H9 (cell line): Measurements from ENCODE around the gene PUS3. TPM values are rescaled to one million over a fixed set of nuclear protein-coding genes. Genes with fewer than 3 reads are reported as not detected.

Experiments
- DNase-seq: peaks from one replicate; pipeline ENCODE4 v3.0.0-alpha.2; 2017
- H2AFZ ChIP-seq: one replicate; pipeline ENCODE4 v1.6.1; 2013; ENCODE audit warnings: mild to moderate bottlenecking, low read length, control low read depth, moderate library complexity
- H2AK5ac ChIP-seq: 2 replicates; pipeline ENCODE4 v1.6.1; 2013; ENCODE audit warnings: low read length, control low read depth, mixed read lengths; ENCODE audit not compliant: insufficient read length
- H2BK120ac ChIP-seq: one replicate; pipeline ENCODE4 v1.6.1; 2013; ENCODE audit warnings: low read depth, mild to moderate bottlenecking, low read length, control low read depth, inconsistent platforms; ENCODE audit not compliant: poor library complexity, severe bottlenecking
- H2BK12ac ChIP-seq: 2 replicates; pipeline ENCODE4 v1.6.1; 2013; ENCODE audit warnings: low read length, control low read depth, mixed read lengths, low read depth; ENCODE audit not compliant: insufficient read length
- H2BK15ac ChIP-seq: 2 replicates; pipeline ENCODE4 v1.6.1; 2013; ENCODE audit warnings: low read depth, low read length, control low read depth
- H2BK20ac ChIP-seq: one replicate; pipeline ENCODE4 v1.6.1; 2013; ENCODE audit warnings: low read depth, mild to moderate bottlenecking, low read length, control low read depth, inconsistent platforms; ENCODE audit not compliant: poor library complexity, severe bottlenecking
- H2BK5ac ChIP-seq: 2 replicates; pipeline ENCODE4 v1.6.1; 2013; ENCODE audit warnings: low read length, control low read depth, mixed read lengths; ENCODE audit not compliant: insufficient read length
- H3K14ac ChIP-seq: 2 replicates; pipeline ENCODE4 v1.6.1; 2013; ENCODE audit warnings: low read length, control low read depth; ENCODE audit not compliant: insufficient read depth
- H3K18ac ChIP-seq: 2 replicates; pipeline ENCODE4 v1.6.1; 2013; ENCODE audit warnings: low read depth, mild to moderate bottlenecking, mixed read lengths, low read length, control low read depth; ENCODE audit not compliant: insufficient read length
- H3K23ac ChIP-seq: 2 replicates; pipeline ENCODE4 v1.6.1; 2013; ENCODE audit warnings: low read length, control low read depth, mixed read lengths, low read depth; ENCODE audit not compliant: insufficient read length
- H3K23me2 ChIP-seq: 2 replicates; pipeline ENCODE4 v1.6.1; 2013; ENCODE audit warnings: low read depth, mild to moderate bottlenecking, mixed read lengths, low read length, control low read depth; ENCODE audit not compliant: insufficient read length, poor library complexity, severe bottlenecking
- H3K27ac ChIP-seq: 2 replicates; pipeline ENCODE4 v1.5.1; 2013; ENCODE audit warnings: low read length, control low read depth, mixed read lengths, low read depth; ENCODE audit not compliant: insufficient read length
- H3K27me3 ChIP-seq: 2 replicates; pipeline ENCODE4 v1.6.1; 2013; ENCODE audit warnings: low read length, control low read depth, inconsistent platforms; ENCODE audit not compliant: insufficient read depth
- H3K4ac ChIP-seq: 2 replicates; pipeline ENCODE4 v1.6.1; 2013; ENCODE audit warnings: low read depth, mild to moderate bottlenecking, control low read depth, inconsistent platforms, low read length, moderate library complexity
- H3K4me1 ChIP-seq: 2 replicates; pipeline ENCODE4 v1.6.1; 2013; ENCODE audit warnings: low read length, control low read depth, inconsistent platforms; ENCODE audit not compliant: insufficient read depth
- H3K4me2 ChIP-seq: 2 replicates; pipeline ENCODE4 v1.6.1; 2013; ENCODE audit warnings: low read length, control low read depth, mixed read lengths; ENCODE audit not compliant: insufficient read length, insufficient read depth
- H3K56ac ChIP-seq: 2 replicates; pipeline ENCODE4 v1.6.1; 2013; ENCODE audit warnings: low read depth, mild to moderate bottlenecking, mixed read lengths, low read length, control low read depth; ENCODE audit not compliant: insufficient read length
- H3K79me1 ChIP-seq: 2 replicates; pipeline ENCODE4 v1.6.1; 2013; ENCODE audit warnings: low read depth, mild to moderate bottlenecking, moderate library complexity, low read length, control low read depth, inconsistent platforms; ENCODE audit not compliant: insufficient read depth, poor library complexity, severe bottlenecking
- H3K79me2 ChIP-seq: 2 replicates; pipeline ENCODE4 v1.6.1; 2013; ENCODE audit warnings: low read length, control low read depth, inconsistent platforms; ENCODE audit not compliant: insufficient read depth
- H3K9ac ChIP-seq: 2 replicates; pipeline ENCODE4 v1.6.1; 2013; ENCODE audit warnings: low read length, control low read depth, mixed read lengths; ENCODE audit not compliant: insufficient read length; ENCODE audit errors: extremely low read depth
- H3K9me3 ChIP-seq: one replicate; pipeline ENCODE4 v1.6.1; 2013; ENCODE audit warnings: low read depth, low read length, inconsistent platforms; ENCODE audit not compliant: control insufficient read depth
- H3T11ph ChIP-seq: one replicate; pipeline ENCODE4 v1.6.1; 2013; ENCODE audit warnings: mild to moderate bottlenecking, low read length, control low read depth, inconsistent platforms
- H4K20me1 ChIP-seq: one replicate; pipeline ENCODE4 v1.6.1; 2013; ENCODE audit not compliant: control insufficient read depth, insufficient read length, insufficient read depth
- H4K5ac ChIP-seq: 2 replicates; pipeline ENCODE4 v1.6.1; 2013; ENCODE audit warnings: low read depth, mild to moderate bottlenecking, mixed read lengths, low read length, control low read depth; ENCODE audit not compliant: insufficient read length
- H4K8ac ChIP-seq: replicated peaks from 2 replicates; pipeline ENCODE4 v1.6.1; 2013; ENCODE audit warnings: low read length, control low read depth, mixed read lengths, low read depth; ENCODE audit not compliant: insufficient read length
- H4K91ac ChIP-seq: 2 replicates; pipeline ENCODE4 v1.6.1; 2013; ENCODE audit warnings: low read depth, mild to moderate bottlenecking, moderate library complexity, mixed read lengths, low read length, control low read depth; ENCODE audit not compliant: insufficient read length
- H3K27ac Mint-ChIP-seq, 3 experiments: 2 replicates in 2 of 3; 3 replicates in 1 of 3; pipeline ENCODE4 v1.8.0; 2020 to 2021; ENCODE audit warnings: mixed read lengths in 3 of 3, mild to moderate bottlenecking in 1 of 3, moderate library complexity in 1 of 3
- H3K27me3 Mint-ChIP-seq: 2 replicates; pipeline ENCODE4 v1.8.0; 2021; ENCODE audit warnings: low read depth, mild to moderate bottlenecking, moderate library complexity, mixed read lengths
- H3K36me3 Mint-ChIP-seq, 3 experiments: 2 replicates in 2 of 3; 3 replicates in 1 of 3; pipeline ENCODE4 v1.8.0; 2020 to 2021; ENCODE audit warnings: low read depth in 3 of 3, mixed read lengths in 3 of 3; ENCODE audit not compliant: insufficient read depth in 1 of 3
- H3K4me1 Mint-ChIP-seq, 2 experiments: 2 replicates each; pipeline ENCODE4 v1.8.0; 2020; ENCODE audit warnings: mixed read lengths in 2 of 2
- H3K4me3 Mint-ChIP-seq, 2 experiments: 2 replicates in 1 of 2; 3 replicates in 1 of 2; pipeline ENCODE4 v1.8.0; 2020 to 2021; ENCODE audit warnings: mild to moderate bottlenecking in 2 of 2, mixed read lengths in 2 of 2, moderate library complexity in 1 of 2
- H3K9me3 Mint-ChIP-seq, 2 experiments: 2 replicates in 1 of 2; 3 replicates in 1 of 2; pipeline ENCODE4 v1.8.0; 2020; ENCODE audit warnings: mild to moderate bottlenecking in 2 of 2, mixed read lengths in 2 of 2, moderate library complexity in 1 of 2
- WGBS: extraction: QIAGEN DNeasy Blood & Tissue Kit; methylation state at CpG from one replicate; pipeline ENCODE4 v1.1.7; 2013; ENCODE audit warnings: missing lambda C conversion rate, low lambda C conversion rate, mixed read lengths; ENCODE audit not compliant: insufficient read length; ENCODE audit errors: extremely low coverage; 5-methylcytosine and 5-hydroxymethylcytosine counted together
- total RNA-seq: library from RNA; stranded (reverse); gene quantifications from 2 replicates; pipeline ENCODE4 v1.2.1, GENCODE V29; 2021
- TF ChIP-seq, protein P1 (sequence below): fragments of 200-600 bp; sonication (generic); conservative IDR thresholded peaks from 3 replicates; pipeline ENCODE4 v1.8.0; 2021; ENCODE audit warnings: antibody characterized with exemption, mild to moderate bottlenecking

The PUS3 gene
- total RNA-seq, 1 experiment from 2014 or later: 20.0 TPM

DNA sequence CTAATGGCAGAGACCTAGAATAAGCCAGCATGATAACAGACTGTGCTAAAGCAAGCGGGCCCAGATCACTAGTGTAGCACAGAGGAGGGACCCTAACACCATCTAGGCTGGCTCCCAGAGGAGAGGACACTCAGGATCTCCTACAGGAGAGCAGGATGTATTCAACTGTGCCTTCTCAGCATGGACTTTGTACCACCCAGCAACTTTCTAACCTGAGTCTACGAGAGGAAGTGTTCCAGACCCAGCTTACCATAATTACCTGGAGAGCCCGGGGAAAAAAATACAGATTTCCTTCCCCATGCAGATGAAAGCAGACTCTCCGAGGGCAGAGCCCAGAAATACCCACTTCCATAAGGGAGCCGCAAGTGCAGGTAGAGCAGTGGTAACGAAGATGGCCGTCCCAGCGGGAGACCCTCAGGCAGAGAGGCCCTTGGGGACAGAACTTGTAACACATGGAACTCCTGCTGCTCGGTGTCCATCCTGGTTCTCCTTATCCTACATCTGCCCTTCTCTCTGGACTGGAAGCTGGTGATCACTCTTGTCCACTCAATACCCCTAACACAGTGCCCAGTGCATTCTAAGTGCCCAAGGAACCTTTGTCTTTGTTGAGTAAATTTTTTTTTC, 21.5 kb upstream of the PUS3 start:
- Histone ChIP-seq H3K9me3 (no peaks in the 10 kb centered on the region), H3K23ac (no peak overlapping the region), H3K4me2 (no peak overlapping the region), H3K79me1 (no peaks in the 10 kb centered on the region), H3K23me2 (no peaks in the 10 kb centered on the region), H3K18ac (no peak overlapping the region), H3K27ac (no peak overlapping the region), H4K91ac (no peak overlapping the region), H2AFZ (no peak overlapping the region), H3K79me2 (no peaks in the 10 kb centered on the region), H3K14ac (no peak overlapping the region), H3K56ac (no peak overlapping the region), H3K4me1 (no peaks in the 10 kb centered on the region), H3K9ac (no peak overlapping the region), H2BK20ac (no peak overlapping the region), H3K27me3 (no peaks in the 10 kb centered on the region), H4K8ac (no peak overlapping the region), H4K20me1 (no peaks in the 10 kb centered on the region), H2AK5ac (no peak overlapping the region), H2BK12ac (no peak overlapping the region), H2BK5ac (no peak overlapping the region), H2BK15ac (no peak overlapping the region), H3K4ac (no peak overlapping the region), H3T11ph (no peak overlapping the region), H4K5ac (no peak overlapping the region), H2BK120ac (no peak overlapping the region)
- Mint-ChIP-seq H3K9me3 (no peaks in the 10 kb centered on the region; a peak in 1 of 5 replicates), H3K36me3 (no peaks in the 10 kb centered on the region), H3K27ac (no peak overlapping the region), H3K4me1 (peaks cover 12 to 14% of the 10 kb centered on the region in 2 experiments), H3K4me3 (no peak overlapping the region), H3K27me3 (peaks cover 3% of the 10 kb centered on the region; the same call in 1 of the 2 replicates)
- DNase-seq: no peak
- WGBS: no CpG with 5 or more reads among the region's 9 CpGs
- TF ChIP-seq, protein P1, sequence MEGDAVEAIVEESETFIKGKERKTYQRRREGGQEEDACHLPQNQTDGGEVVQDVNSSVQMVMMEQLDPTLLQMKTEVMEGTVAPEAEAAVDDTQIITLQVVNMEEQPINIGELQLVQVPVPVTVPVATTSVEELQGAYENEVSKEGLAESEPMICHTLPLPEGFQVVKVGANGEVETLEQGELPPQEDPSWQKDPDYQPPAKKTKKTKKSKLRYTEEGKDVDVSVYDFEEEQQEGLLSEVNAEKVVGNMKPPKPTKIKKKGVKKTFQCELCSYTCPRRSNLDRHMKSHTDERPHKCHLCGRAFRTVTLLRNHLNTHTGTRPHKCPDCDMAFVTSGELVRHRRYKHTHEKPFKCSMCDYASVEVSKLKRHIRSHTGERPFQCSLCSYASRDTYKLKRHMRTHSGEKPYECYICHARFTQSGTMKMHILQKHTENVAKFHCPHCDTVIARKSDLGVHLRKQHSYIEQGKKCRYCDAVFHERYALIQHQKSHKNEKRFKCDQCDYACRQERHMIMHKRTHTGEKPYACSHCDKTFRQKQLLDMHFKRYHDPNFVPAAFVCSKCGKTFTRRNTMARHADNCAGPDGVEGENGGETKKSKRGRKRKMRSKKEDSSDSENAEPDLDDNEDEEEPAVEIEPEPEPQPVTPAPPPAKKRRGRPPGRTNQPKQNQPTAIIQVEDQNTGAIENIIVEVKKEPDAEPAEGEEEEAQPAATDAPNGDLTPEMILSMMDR: no peak
